ENCODE results near the gene SSH3.

The SSH3 gene

GRCh38 chr11:67320691-67321090, 17.4 kb downstream of the SSH3 start:
- H3K9me3 ChIP-seq (replicated peaks in 1 of 11): no peaks in the 10 kb centered on the region
- no peak overlapping the region for H3K4me3 ChIP-seq
- no peak for TF ChIP-seq Cebpa-rat (IDR thresholded peaks at IDR 0.05)
- H3K36me3 ChIP-seq: peaks cover 0 to 7% (median 0%) of the 10 kb centered on the region in 11 experiments; a peak in 2 of 22 replicates
- no peak overlapping the region for H3K27ac ChIP-seq
- H3K27me3 ChIP-seq: peaks cover 0 to 8% (median 0%) of the 10 kb centered on the region in 11 experiments; a peak in 6 of 22 replicates
- H3K4me2 ChIP-seq: peak overlapping the region in 1 of 11 experiments; percentile 10; a peak in 1 of 22 replicates
- no peak overlapping the region for H3K9ac ChIP-seq
- peaks cover 16 to 34% (median 24%) of the 10 kb centered on the region in 10 experiments for H3K4me1 ChIP-seq
- no peaks in the 10 kb centered on the region for H4K20me1 ChIP-seq

GRCh38 chr11:67321313-67321871, 18.1 kb downstream of the SSH3 start:
- no peak overlapping the region for H3K27ac ChIP-seq
- peaks cover 0 to 8% (median 0%) of the 10 kb centered on the region in 11 experiments; a peak in 6 of 22 replicates for H3K27me3 ChIP-seq
- no peaks in the 10 kb centered on the region for H3K9me3 ChIP-seq (replicated peaks in 1 of 11)
- H3K4me1 ChIP-seq: peaks cover 13 to 27% (median 18%) of the 10 kb centered on the region in 10 experiments
- TF ChIP-seq Cebpa-rat (IDR thresholded peaks at IDR 0.05): no peak
- no peak overlapping the region for H3K4me3 ChIP-seq
- H3K4me2 ChIP-seq: no peak overlapping the region
- H3K9ac ChIP-seq: no peak overlapping the region
- peaks cover 0 to 7% (median 0%) of the 10 kb centered on the region in 11 experiments; a peak in 2 of 22 replicates for H3K36me3 ChIP-seq
- H4K20me1 ChIP-seq: no peaks in the 10 kb centered on the region

- Histone ChIP-seq H3K9ac (peak overlapping the region in 1 of 11 experiments; percentile 22; a peak in 1 of 22 replicates), H3K9me3 (replicated peaks in 1 of 11) (no peaks in the 10 kb centered on the region), H4K20me1 (no peaks in the 10 kb centered on the region), H3K27ac (no peak overlapping the region), H3K36me3 (peaks cover 0 to 7% (median 0%) of the 10 kb centered on the region in 11 experiments; a peak in 2 of 22 replicates), H3K4me2 (no peak overlapping the region), H3K4me1 (peaks cover 10 to 20% (median 13%) of the 10 kb centered on the region in 10 experiments; a peak in 19 of 20 replicates), H3K4me3 (no peak overlapping the region), H3K27me3 (peaks cover 0 to 8% (median 0%) of the 10 kb centered on the region in 11 experiments; a peak in 6 of 22 replicates)
- no peak for TF ChIP-seq Cebpa-rat (IDR thresholded peaks at IDR 0.05)
These were observed 18.7 kb downstream of the SSH3 start for GRCh38 chr11:67322049-67322448.

- no peak for TF ChIP-seq Cebpa-rat (IDR thresholded peaks at IDR 0.05)
- Histone ChIP-seq H3K4me2 (no peak overlapping the region), H3K27ac (no peak overlapping the region), H3K27me3 (peaks cover 0 to 3% (median 0%) of the 10 kb centered on the region in 11 experiments; a peak in 3 of 22 replicates), H3K4me3 (no peak overlapping the region), H4K20me1 (no peaks in the 10 kb centered on the region), H3K36me3 (peaks cover 0 to 7% (median 0%) of the 10 kb centered on the region in 11 experiments; a peak in 2 of 22 replicates), H3K4me1 (peaks cover 5 to 13% (median 7%) of the 10 kb centered on the region in 10 experiments; a peak in 18 of 20 replicates), H3K9me3 (replicated peaks in 1 of 11) (no peaks in the 10 kb centered on the region), H3K9ac (no peak overlapping the region)
These were observed 20.2 kb downstream of the SSH3 start for GRCh38 chr11:67323526-67323925.

GRCh38 chr11:67332081-67332691, 28.9 kb downstream of the SSH3 start:
- TF ChIP-seq Cebpa-rat (IDR thresholded peaks at IDR 0.05): no peak
- no peak overlapping the region for H3K4me2 ChIP-seq
- no peak overlapping the region for H3K27ac ChIP-seq

GRCh38 chr11:67337257-67337656, 33.9 kb downstream of the SSH3 start:
- Histone ChIP-seq H3K36me3 (peaks cover 0 to 4% (median 0%) of the 10 kb centered on the region in 11 experiments; a peak in 1 of 22 replicates), H3K4me2 (no peak overlapping the region), H3K9ac (no peak overlapping the region), H4K20me1 (no peaks in the 10 kb centered on the region), H3K4me3 (no peak overlapping the region), H3K4me1 (no peaks in the 10 kb centered on the region), H3K27me3 (no peaks in the 10 kb centered on the region), H3K9me3 (replicated peaks in 1 of 11) (peaks cover 0 to 10% (median 5%) of the 10 kb centered on the region in 11 experiments; a peak in 15 of 22 replicates), H3K27ac (no peak overlapping the region)
- TF ChIP-seq Cebpa-rat (IDR thresholded peaks at IDR 0.05): no peak

More at GRCh38 chr11:67332081-67332691, 28.9 kb downstream of the SSH3 start:
- no peaks in the 10 kb centered on the region for H3K4me1 ChIP-seq
- H3K27me3 ChIP-seq: no peaks in the 10 kb centered on the region
- H3K36me3 ChIP-seq: 0 out of 22 replicates have a peak, but pooled peaks cover 0 to 4% (median 0%) of the 10 kb centered on the region in 11 experiments
- H3K9me3 ChIP-seq (replicated peaks in 1 of 11): peaks cover 0 to 3% (median 0%) of the 10 kb centered on the region in 11 experiments; a peak in 2 of 22 replicates
- no peak overlapping the region for H3K4me3 ChIP-seq
- H4K20me1 ChIP-seq: no peaks in the 10 kb centered on the region
- H3K9ac ChIP-seq: no peak overlapping the region

- no peak overlapping the region for H3K4me3 ChIP-seq
- H3K27me3 ChIP-seq: no peaks in the 10 kb centered on the region
- H3K9me3 ChIP-seq (replicated peaks in 1 of 11): peaks cover 0 to 12% (median 8%) of the 10 kb centered on the region in 11 experiments; a peak in 17 of 22 replicates
- peaks cover 0 to 4% (median 0%) of the 10 kb centered on the region in 11 experiments; a peak in 1 of 22 replicates for H3K36me3 ChIP-seq
- H3K27ac ChIP-seq: no peak overlapping the region
- no peak for TF ChIP-seq Cebpa-rat (IDR thresholded peaks at IDR 0.05)
- H3K9ac ChIP-seq: no peak overlapping the region; a peak in 1 of 22 replicates
- no peaks in the 10 kb centered on the region for H4K20me1 ChIP-seq
- H3K4me2 ChIP-seq: peak overlapping the region; percentile 13 to 62 (median 23); a peak in 11 of 22 replicates
- peaks cover 20 to 47% (median 33%) of the 10 kb centered on the region in 10 experiments for H3K4me1 ChIP-seq
These were observed 40.9 kb downstream of the SSH3 start for GRCh38 chr11:67344264-67344663.

- no peak for TF ChIP-seq Cebpa-rat (IDR thresholded peaks at IDR 0.05)
- peak overlapping the region in 2 of 11 experiments; percentile 4 to 12; a peak in 2 of 22 replicates for H3K9ac ChIP-seq
These were observed 42.1 kb downstream of the SSH3 start for GRCh38 chr11:67345247-67345919.

More at GRCh38 chr11:67345247-67345919, 42.1 kb downstream of the SSH3 start:
- Histone ChIP-seq H3K9me3 (replicated peaks in 1 of 11) (peaks cover 0 to 12% (median 8%) of the 10 kb centered on the region in 11 experiments; a peak in 17 of 22 replicates), H3K36me3 (peaks cover 0 to 4% (median 0%) of the 10 kb centered on the region in 11 experiments; a peak in 1 of 22 replicates), H4K20me1 (no peaks in the 10 kb centered on the region), H3K4me3 (no peak overlapping the region), H3K27ac (no peak overlapping the region), H3K4me1 (peaks cover 20 to 59% (median 44%) of the 10 kb centered on the region in 10 experiments), H3K27me3 (no peaks in the 10 kb centered on the region), H3K4me2 (peak overlapping the region in 7 of 11 experiments; percentile 3 to 62 (median 36); a peak in 11 of 22 replicates)

Measured in BLaER1 treated with 17β-estradiol and CSF1 and Interleukin-3, amounts not matched to agents 10 nM and 100 nM (cell line).